ENCODE data around the gene ADAMTSL3.
"Not testable (repeated sequence)": the region's sequence is repeated elsewhere in the genome, so short reads cannot be mapped to it uniquely, and the experiment has no call there.

The ADAMTSL3 gene

GRCh38 chr15:83656943-83657528 lies 3.1 kb downstream of the ADAMTSL3 start:
- DNase-seq: no peak

DNA sequence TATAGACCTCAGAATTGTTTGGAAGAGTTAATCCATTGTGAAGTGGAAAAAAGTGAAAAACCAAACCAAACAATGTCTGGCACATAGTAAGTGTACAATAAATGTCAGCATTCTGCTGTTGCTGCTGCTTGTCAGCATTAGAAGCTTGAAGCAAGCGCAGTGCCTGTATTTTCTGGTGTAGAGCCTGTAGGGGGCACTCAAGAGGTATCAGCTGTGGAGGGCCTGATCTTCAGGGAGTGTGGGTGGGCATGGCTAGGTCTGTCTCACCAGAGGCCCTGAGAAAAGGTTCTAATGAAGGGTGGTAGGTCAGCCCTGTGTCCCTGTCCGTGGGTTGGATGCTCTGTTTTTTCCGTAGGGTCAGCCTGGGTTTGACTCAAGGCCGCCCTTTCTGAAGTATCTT lies 3.6 kb downstream of the ADAMTSL3 start:
- no peak for DNase-seq

DNA sequence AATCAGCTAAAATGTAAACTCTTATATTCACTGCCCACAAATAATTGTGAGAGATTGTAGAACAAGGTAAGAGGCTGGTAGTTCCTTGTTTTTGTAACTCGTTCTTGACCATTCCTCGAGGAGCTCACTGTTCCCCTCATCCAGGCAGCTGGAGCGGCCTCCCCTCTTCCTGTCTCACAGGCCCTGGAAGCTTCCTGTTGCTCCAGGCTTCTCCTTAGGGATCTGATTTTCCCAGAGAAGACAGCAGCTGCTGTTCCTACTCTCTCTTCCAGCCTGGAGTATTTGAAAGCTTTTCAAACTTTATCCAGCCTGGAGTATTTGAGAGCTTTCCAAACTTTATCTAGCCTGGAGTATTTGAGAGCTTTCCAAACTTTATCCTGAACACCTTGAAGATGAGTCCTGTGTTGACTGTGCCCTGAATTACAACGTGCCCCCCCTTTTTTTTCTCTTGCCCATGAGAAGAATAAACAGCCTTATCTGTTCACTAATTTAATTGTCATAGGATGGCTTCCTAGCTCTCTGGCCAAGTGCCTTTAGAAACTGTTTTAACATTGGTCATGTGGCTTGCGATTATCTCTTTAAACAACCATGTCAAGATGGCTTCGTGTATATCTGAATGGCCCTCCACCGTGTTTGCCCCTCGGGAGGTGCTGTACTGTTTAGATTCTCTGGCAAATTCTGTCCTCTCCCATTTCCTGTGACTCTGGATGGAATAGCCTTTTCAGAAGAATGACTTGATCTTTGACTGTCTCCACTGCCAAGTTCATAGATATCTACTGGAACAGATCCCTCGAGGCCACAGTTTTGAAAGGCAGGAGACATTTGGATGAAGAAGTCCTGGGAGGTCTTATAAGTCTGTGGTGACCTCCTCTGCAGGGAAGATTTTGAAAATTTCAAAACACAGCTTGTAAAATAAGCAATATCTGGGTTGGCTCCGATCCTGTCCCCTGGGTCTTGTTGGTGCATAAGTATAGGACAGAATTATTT lies 4.8 kb downstream of the ADAMTSL3 start:
- DNase-seq: no peak

- no peak for DNase-seq
Measured at GRCh38 chr15:83659417-83659812, 5.5 kb downstream of the ADAMTSL3 start.

DNA sequence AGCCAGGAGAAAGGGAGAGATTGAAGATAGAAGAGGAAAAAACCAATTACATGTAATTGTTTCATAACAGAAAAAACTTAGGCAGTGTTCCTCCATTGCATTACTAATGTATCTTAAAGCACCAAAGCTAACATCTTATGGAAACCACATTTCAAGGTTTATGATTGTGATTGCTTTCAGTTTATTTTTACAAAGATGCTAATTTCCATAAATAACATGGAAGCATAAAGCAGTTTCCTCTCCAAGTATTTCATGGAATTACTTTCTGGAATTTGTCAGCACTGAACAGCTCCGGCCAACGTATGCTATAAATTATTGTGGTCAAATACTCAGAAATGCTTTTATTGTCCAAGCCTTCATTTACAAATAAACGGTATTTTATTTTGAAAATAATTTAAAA lies 11.6 kb downstream of the ADAMTSL3 start:
- DNase-seq: no peak

GRCh38 chr15:83670672-83671229 lies 16.8 kb downstream of the ADAMTSL3 start:
- no peak for DNase-seq

DNA sequence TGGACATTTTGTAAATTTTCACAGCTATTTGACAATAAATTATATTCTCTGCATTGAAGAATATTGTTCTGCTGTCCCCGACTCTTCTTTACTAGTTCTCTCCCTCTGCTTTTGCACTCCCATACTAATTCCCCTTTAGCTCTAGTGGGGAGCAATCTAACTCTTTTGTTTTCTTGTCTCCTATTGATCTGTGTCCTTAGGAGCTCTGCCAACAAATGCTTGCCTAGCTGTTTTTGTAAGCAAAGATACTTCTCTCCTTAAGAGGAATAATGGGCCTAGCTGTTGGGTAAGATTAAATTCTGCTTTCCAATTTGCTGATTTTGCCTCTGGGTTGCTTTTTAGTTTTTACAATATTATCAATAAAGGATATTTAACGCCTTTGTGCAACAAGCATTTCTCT lies 17.7 kb downstream of the ADAMTSL3 start:
- DNase-seq: no peak

- peak in 4 of 14 donors; percentile 8 to 41 (median 20) for DNase-seq
Measured at GRCh38 chr15:83673385-83673784, 19.5 kb downstream of the ADAMTSL3 start.

DNA sequence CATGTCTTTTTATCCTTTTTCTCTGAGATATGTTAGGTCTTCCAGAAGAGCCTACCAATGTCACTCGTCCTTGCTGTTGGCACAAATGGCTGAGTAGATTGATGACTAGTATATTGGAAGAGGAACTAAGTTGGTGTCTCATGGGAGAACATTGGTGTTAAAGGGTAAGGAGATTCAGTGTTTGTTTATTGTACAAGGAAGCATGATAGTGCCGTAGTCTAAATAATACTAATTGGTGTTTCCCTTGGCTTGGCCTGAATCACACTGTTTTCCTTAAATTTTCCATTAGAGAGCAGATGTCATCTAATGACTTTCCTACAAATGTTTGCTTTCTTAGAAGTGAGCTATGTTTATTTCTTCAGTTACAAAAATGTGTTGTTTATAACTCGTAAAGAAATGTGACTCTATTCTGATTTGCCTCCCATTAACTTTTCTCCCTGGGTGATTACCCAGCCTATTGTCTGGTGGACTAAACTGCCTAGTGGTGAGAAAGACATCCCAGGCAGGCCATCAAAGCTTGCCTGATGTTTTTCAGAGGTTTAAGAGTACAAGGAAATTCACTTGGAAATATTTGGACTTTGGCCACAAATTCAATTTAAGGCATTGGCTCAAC lies 28.7 kb downstream of the ADAMTSL3 start:
- DNase-seq: no peak

GRCh38 chr15:83685916-83686332 lies 32.0 kb downstream of the ADAMTSL3 start:
- no peak for DNase-seq

GRCh38 chr15:83688201-83688600 lies 34.3 kb downstream of the ADAMTSL3 start:
- no peak for DNase-seq

DNA sequence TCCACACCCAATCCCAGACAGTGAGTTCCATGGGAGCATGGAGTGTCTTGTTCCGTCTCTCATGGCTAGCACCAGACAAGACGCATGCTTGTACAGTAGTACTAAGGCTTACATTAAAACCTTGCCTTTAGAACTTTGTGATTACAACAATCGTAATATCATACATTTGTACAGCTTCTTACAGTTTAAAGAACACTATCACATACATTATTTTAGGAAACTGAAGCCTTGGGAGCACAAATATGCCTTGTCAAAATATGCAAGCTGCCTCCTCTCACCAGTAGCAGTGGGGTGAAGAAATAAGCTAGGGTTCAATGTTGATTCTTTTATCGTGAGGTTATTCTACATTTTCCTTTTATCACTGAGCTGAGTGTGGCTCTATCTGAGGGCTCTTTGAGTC lies 36.8 kb downstream of the ADAMTSL3 start:
- DNase-seq: no peak

DNA sequence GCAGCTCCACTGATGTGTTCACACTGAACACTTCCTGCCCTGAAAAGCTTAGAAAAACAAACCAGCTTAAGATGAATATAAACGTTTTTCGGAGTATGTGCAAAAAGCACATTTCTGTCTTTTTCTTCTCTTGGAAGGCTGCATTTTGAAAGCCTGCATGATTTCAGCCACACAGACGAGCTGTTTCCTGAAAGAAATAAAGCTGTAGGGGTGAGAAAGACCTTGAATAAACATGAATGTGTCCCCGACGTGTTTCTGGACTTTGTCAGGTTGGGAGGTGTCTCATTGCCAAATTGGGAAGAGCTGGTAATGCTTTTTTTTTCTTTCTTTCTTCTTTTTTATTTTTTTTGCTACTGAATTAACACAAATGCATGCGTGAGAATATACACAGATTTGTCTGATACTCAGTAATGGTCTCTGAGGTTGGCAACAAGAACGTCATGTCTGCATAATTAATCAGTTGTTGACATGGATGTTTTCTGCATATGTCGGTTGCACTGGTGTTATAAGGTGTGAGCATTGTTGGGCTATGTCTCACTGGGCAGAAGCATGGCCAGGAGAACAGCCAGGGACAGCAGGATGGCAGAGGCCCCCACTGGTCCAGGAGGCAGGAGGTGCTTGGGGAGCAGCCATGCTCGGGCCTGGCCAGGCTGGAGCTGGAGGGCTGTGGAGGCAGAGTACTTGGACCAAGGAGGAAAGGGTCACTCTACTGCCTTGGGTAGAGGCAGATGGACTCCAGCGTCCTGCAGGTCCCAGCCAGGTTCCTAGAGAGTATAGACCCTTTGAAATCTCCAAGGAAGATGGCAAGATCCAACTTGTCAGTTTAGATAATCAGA lies 39.0 kb downstream of the ADAMTSL3 start:
- DNase-seq: no peak

DNA sequence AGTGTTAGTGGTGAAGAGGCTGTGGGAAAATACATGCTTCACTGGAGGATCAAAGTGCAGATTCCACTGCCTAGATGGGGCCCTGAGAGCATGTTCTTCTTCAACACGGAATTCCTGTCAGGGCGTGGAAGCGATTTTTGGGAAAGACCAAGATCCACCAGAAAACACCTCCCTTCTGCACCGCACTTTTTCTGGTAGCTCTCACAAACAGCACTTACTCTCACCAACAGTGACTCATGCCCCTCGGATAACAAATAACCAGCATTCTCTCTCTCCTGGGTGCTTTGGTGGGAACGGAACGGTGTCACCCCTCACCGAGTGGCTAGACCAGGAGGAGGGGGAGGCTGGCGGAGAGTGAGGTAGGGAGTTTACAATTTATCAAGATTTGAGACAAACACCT lies 40.1 kb downstream of the ADAMTSL3 start:
- peak in 2 of 14 donors; percentile 3 to 20 for DNase-seq

DNA sequence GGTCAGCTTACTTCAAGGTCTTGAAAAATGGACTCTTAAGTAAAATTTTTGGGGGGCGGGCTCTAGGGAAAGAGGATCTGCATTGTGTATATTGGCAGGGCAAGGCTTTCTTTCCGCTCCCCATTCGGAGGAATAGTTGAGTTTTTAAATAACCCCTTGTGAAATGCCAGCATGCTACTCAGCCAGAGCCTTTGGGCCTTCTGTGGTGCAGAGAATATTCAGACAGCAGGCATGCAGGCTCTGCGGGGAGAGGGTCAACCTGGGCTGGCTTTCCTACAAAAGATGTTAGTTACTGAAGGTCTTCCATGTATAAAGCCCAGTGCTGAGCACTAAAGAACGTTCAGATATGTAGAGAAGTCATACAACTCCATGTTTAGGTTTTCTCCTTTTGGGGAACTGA lies 40.6 kb downstream of the ADAMTSL3 start:
- no peak for DNase-seq

- no peak for DNase-seq
Measured at GRCh38 chr15:83695246-83695645, 41.3 kb downstream of the ADAMTSL3 start.

- DNase-seq: no peak
Measured at GRCh38 chr15:83695901-83696425, 42.0 kb downstream of the ADAMTSL3 start.

- no peak for DNase-seq
Measured at GRCh38 chr15:83697716-83698115, 43.8 kb downstream of the ADAMTSL3 start.

DNA sequence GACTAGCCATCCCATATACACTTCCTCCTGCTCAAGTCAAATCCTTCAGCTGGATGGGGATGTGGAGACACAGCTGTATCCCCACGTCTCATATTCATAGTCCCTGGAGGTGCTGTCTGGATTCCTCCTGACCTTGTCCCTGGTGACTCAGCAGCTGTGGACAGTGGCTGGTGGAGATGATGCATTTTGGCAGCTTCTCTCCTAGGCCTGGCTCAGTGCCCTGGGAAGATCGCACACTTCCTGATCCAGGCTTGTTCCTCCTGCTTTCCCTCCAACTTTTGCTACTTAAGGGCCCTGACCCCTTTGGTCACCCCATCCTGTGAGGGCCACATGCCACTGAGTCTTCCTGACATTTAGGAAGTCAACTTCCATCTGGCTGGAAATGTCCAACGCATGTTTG lies 44.4 kb downstream of the ADAMTSL3 start:
- DNase-seq: no peak

DNA sequence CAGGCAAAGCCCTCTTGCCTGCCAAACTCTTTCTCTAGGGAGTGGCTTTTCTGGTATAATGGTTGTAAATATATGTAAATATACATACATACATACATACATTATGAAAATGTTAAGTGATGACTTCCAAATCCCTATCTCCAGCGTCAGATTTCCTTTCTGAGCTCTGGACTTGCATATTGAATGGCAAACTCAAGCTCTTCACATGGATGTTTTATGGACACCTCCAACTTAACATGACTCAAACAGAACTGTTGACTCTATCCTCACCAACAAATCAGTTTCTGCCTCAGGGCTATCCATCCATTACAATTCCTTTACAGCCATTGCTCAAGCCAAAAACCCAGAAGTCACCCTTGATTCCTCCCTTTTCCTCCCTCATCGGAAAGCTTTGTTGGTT lies 45.1 kb downstream of the ADAMTSL3 start:
- DNase-seq: no peak

DNA sequence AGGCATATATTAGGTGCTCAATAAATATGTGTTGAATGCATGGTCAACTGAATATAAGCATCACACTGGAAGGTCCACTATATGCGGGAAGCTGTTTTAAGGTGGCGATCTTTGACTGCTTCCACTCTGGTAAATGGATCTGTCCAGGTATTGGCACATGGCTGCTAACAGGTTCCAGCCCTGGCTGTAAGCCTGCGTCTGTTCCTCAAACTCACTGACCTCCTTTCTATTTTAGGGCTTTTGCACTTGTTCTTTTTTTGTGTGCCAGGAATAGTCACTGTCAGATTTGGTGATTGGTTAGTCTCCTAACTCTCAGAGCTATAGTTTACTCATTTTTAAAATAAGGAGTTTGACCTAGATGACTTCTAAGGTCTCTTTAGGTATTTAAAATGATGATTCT lies 46.2 kb downstream of the ADAMTSL3 start:
- no peak for DNase-seq

- not testable (repeated sequence) for DNase-seq
Measured at GRCh38 chr15:83702314-83702713, 48.4 kb downstream of the ADAMTSL3 start.
